Smooth muscle cell of the brain vasculature (primary cell): ENCODE measurements around the gene APOBEC3B.
"Not testable (repeated sequence)": the region's sequence is repeated elsewhere in the genome, so short reads cannot be mapped to it uniquely, and the experiment has no call there.

ENCODE experiments used
- DNase-seq: peaks from one replicate; pipeline ENCODE4 v3.0.0-alpha.2; 2012; ENCODE audit warnings: low read depth, low spot score

The APOBEC3B gene

GRCh38 chr22:38951734-38952133 lies 30.4 kb upstream of the APOBEC3B start:
- no peak for DNase-seq

GRCh38 chr22:38952281-38952993 lies 29.7 kb upstream of the APOBEC3B start:
- no peak for DNase-seq

- no peak for DNase-seq
These were observed 29.1 kb upstream of the APOBEC3B start for GRCh38 chr22:38953091-38953490.

- no peak for DNase-seq
These were observed 28.4 kb upstream of the APOBEC3B start for GRCh38 chr22:38953577-38954413.

- no peak for DNase-seq
These were observed 27.6 kb upstream of the APOBEC3B start for GRCh38 chr22:38954414-38955043.

- no peak for DNase-seq
These were observed 26.8 kb upstream of the APOBEC3B start for GRCh38 chr22:38955250-38955905.

GRCh38 chr22:38955926-38956325 lies 26.2 kb upstream of the APOBEC3B start:
- no peak for DNase-seq

- DNase-seq: no peak
These were observed 25.6 kb upstream of the APOBEC3B start for GRCh38 chr22:38956551-38956950.

GRCh38 chr22:38957046-38957770 lies 24.9 kb upstream of the APOBEC3B start, which contains the start of gene APOBEC3A:
APOBEC3A (plus strand) TSS chr22:38957609; CDS start chr22:38957692, 83 bp downstream.
- no peak for DNase-seq

GRCh38 chr22:38957808-38958650 lies 24.1 kb upstream of the APOBEC3B start:
- no peak for DNase-seq

GRCh38 chr22:38958651-38958943 lies 23.6 kb upstream of the APOBEC3B start:
- DNase-seq: not testable (repeated sequence)

GRCh38 chr22:38959590-38959989 lies 22.6 kb upstream of the APOBEC3B start:
- no peak for DNase-seq

- DNase-seq: not testable (repeated sequence)
These were observed 21.5 kb upstream of the APOBEC3B start for GRCh38 chr22:38960673-38961072.

- not testable (repeated sequence) for DNase-seq
These were observed 18.8 kb upstream of the APOBEC3B start for GRCh38 chr22:38963291-38963738.

GRCh38 chr22:38963872-38964271 lies 18.3 kb upstream of the APOBEC3B start:
- DNase-seq: no peak

- DNase-seq: no peak
These were observed 17.8 kb upstream of the APOBEC3B start for GRCh38 chr22:38964306-38964705.

- DNase-seq: no peak
These were observed 17.2 kb upstream of the APOBEC3B start for GRCh38 chr22:38964989-38965388.

GRCh38 chr22:38965614-38966379 lies 16.4 kb upstream of the APOBEC3B start:
- DNase-seq: no peak

- DNase-seq: no peak
These were observed 15.8 kb upstream of the APOBEC3B start for GRCh38 chr22:38966380-38966702.

- DNase-seq: no peak
These were observed 15.2 kb upstream of the APOBEC3B start for GRCh38 chr22:38966942-38967341.
